HFF-Myc (cell line): ENCODE data around the gene PTPRE.

Experiments used
- DNase-seq: peaks from one replicate; pipeline ENCODE4 v3.0.0-alpha.2; 2011; ENCODE audit warnings: low read depth; ENCODE audit errors: extremely low read depth
- H3K4me3 ChIP-seq: replicated peaks from 2 replicates; pipeline ENCODE4 v1.5.1; 2011; ENCODE audit warnings: low read depth, mild to moderate bottlenecking, control low read depth, low read length
- TF ChIP-seq, protein P1 (sequence below): IDR thresholded peaks from 2 replicates; pipeline ENCODE4 v1.5.1; 2012; ENCODE audit warnings: mild to moderate bottlenecking, low read depth, low read length, control low read depth; ENCODE audit errors: missing control alignments

Gene PTPRE

DNA sequence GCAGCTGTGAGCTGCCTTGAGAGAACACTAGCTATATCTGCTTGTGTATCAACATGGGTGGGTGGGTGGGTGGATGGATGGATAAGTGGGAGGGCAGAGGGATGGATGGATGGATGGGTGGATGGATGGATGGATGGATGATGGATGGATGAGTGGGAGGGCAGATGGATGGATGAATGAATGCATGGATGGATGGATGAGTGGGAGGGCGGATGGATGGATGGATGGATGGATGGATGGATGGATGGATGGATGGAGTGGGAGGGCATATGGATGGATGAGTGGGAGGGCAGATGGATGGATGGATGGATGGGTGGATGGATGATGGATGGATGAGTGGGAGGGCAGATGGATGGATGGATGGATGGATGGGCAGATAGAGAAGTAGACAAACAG, 143.2 kb downstream of the PTPRE start:
- H3K4me3 ChIP-seq: no peak overlapping the region
- no peak for DNase-seq
- TF ChIP-seq, protein P1, sequence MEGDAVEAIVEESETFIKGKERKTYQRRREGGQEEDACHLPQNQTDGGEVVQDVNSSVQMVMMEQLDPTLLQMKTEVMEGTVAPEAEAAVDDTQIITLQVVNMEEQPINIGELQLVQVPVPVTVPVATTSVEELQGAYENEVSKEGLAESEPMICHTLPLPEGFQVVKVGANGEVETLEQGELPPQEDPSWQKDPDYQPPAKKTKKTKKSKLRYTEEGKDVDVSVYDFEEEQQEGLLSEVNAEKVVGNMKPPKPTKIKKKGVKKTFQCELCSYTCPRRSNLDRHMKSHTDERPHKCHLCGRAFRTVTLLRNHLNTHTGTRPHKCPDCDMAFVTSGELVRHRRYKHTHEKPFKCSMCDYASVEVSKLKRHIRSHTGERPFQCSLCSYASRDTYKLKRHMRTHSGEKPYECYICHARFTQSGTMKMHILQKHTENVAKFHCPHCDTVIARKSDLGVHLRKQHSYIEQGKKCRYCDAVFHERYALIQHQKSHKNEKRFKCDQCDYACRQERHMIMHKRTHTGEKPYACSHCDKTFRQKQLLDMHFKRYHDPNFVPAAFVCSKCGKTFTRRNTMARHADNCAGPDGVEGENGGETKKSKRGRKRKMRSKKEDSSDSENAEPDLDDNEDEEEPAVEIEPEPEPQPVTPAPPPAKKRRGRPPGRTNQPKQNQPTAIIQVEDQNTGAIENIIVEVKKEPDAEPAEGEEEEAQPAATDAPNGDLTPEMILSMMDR: no peak

DNA sequence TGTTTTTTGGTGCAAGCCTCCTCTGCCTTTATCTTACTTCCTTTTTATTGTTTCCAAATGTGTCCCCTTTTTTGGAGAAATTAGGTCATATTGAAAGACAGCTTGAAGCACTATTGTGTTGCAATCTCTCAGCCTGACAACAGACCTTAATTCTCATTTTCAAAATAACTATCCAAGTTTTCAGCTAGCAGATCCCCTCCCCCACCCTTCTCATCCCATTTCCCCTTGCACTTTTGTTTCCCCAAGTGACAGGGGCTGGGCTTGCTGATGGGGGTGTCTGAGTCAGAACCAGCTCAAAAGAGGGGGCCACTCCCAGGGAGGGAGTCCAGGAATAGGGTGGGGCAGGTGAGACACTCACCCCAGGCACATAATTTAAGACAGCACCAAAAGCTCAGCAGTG, 144.0 kb downstream of the PTPRE start:
- TF ChIP-seq, protein P1: no peak
- DNase-seq: no peak
- no peak overlapping the region for H3K4me3 ChIP-seq

DNA sequence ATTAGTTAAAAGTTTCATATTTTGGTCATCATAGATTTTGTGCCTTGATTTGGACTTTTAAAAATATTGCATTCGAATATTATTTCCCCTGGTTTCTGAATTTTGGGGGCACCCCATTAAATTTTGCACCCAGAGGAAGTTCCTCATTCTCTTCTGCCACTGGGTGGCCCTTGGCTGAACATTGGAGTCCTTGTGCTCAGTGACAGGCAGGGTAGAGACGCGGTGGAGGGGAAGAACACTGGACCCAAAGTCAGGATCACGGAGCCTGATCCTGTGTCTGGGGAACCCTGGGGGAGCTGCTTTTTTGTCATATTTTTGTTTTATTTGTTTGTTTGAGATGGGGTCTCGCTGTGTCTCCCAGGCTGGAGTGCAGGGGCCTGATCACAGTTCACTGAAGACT, 144.6 kb downstream of the PTPRE start:
- H3K4me3 ChIP-seq: no peak overlapping the region
- no peak for DNase-seq
- TF ChIP-seq, protein P1: no peak

DNA sequence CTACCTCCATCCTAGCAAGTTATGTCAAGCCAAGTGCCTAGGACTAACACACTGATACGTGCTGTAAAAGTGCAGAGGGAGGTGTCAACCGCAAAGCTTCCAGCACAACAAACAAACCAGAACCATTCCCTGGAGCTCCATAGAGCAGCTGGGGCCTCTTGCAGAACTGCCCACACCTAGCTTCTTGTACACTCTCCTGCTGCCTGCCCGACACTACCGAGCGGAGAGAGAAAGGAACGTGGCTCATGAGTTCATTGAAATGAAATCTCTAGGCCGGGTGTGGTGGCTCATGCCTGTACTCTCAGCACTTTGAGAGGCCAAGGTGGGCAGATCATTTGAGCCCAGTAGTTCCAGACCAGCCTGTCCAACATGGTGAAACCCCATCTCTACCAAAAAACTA, 145.8 kb downstream of the PTPRE start:
- H3K4me3 ChIP-seq: no peak overlapping the region
- TF ChIP-seq, protein P1: no peak
- DNase-seq: no peak

GRCh38 chr10:128053356-128053755, 146.5 kb downstream of the PTPRE start:
- H3K4me3 ChIP-seq: no peak overlapping the region
- no peak for DNase-seq
- TF ChIP-seq, protein P1: no peak

DNA sequence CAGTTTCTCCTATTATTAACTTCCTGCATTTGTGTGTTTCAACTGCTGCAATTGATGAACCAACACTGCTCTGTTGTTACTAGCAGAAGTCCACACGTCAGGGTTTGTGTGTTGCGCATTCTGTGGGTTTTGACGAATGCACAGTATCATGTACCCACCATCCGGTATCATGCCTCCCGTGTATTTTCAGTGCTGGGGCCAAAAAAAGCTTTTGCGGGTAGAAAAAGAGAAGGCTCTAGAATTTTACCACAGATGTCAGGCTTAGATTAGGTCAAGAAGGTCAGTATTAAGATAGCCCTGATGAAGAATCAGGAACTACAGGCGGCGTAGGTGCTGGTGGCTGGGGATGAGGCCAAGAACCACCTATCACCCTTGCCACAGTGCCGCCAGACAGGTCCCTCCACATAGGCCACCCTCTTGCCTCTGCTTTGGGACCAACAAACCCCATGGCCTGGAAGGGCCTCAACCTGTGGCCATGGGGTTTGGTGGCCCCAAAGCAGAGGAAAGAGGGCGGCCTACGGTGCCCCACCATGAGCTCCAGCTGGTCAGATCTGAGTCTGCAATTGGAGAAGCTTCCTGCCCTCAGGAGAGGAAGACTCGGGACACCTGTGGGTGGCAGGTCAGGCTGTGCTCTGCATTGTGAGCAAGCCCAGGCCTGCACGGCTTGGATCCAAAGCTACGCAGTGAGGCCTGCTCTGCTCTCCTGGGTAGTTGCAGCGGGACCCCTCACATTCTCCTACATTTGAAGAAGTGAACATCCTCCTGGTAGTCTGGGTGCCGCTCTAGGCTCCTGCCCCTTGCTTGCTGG, 147.5 kb downstream of the PTPRE start:
- TF ChIP-seq, protein P1: no peak
- DNase-seq: no peak
- no peak overlapping the region for H3K4me3 ChIP-seq
